GM23248 (cell line): ENCODE results near the gene PPP5C.

ENCODE experiments used
- EZH2 ChIP-seq: fragments of 200-600 bp; sonication (generic); IDR thresholded peaks from 2 replicates; pipeline ENCODE4 v1.6.1; 2018; ENCODE audit warnings: antibody characterized with exemption, mild to moderate bottlenecking; ENCODE audit not compliant: insufficient read depth, poor library complexity, severe bottlenecking
- EZH2phosphoT487 ChIP-seq: fragments of 200-600 bp; sonication (generic); IDR thresholded peaks from 2 replicates; pipeline ENCODE4 v1.6.1; 2018; ENCODE audit warnings: antibody characterized with exemption, moderate library complexity, mild to moderate bottlenecking, low read depth; ENCODE audit not compliant: insufficient read depth

- TF ChIP-seq EZH2 (no peak), EZH2phosphoT487 (no peak)
Observed at GRCh38 chr19:46337487-46337886, 9.4 kb upstream of the PPP5C start.
